UCSD-AML1 (cell line): Measurements from ENCODE around the gene MCHR1.
"Not testable (repeated sequence)": the region's sequence is repeated elsewhere in the genome, so short reads cannot be mapped to it uniquely, and the experiment has no call there.

ENCODE experiments used
- DNase-seq: peaks from one replicate; lab custom pipeline; 2025; ENCODE audit not compliant: unreplicated experiment; lab: John Stamatoyannopoulos, UW

Gene MCHR1

GRCh38 chr22:40687706-40688105, 8.4 kb downstream of the MCHR1 start:
- DNase-seq = no peak

- DNase-seq = no peak
Observed at GRCh38 chr22:40690370-40690769, 11.1 kb downstream of the MCHR1 start.

GRCh38 chr22:40691532-40691931, 12.2 kb downstream of the MCHR1 start:
- DNase-seq = no peak

GRCh38 chr22:40694411-40694810, 15.1 kb downstream of the MCHR1 start:
- DNase-seq = no peak

- no peak for DNase-seq
Observed at GRCh38 chr22:40701274-40701673, 22.0 kb downstream of the MCHR1 start.

- DNase-seq = no peak
Observed at GRCh38 chr22:40703174-40703573, 23.9 kb downstream of the MCHR1 start.

GRCh38 chr22:40703736-40704135, 24.5 kb downstream of the MCHR1 start:
- DNase-seq = no peak

GRCh38 chr22:40705918-40706682, 26.8 kb downstream of the MCHR1 start:
- no peak for DNase-seq

- DNase-seq = no peak
Observed at GRCh38 chr22:40707154-40707553, 27.9 kb downstream of the MCHR1 start.

- DNase-seq = no peak
Observed at GRCh38 chr22:40708177-40708576, 28.9 kb downstream of the MCHR1 start.

- DNase-seq = no peak
Observed at GRCh38 chr22:40709752-40710413, 30.6 kb downstream of the MCHR1 start.

GRCh38 chr22:40712311-40712710, 33.0 kb downstream of the MCHR1 start:
- DNase-seq = no peak

- no peak for DNase-seq
Observed at GRCh38 chr22:40714499-40715337, 35.4 kb downstream of the MCHR1 start.

GRCh38 chr22:40716116-40716515, 36.8 kb downstream of the MCHR1 start:
- DNase-seq = no peak

- DNase-seq = not testable (repeated sequence)
Observed at GRCh38 chr22:40717657-40718056, 38.4 kb downstream of the MCHR1 start.

- no peak for DNase-seq
Observed at GRCh38 chr22:40718250-40719204, 39.2 kb downstream of the MCHR1 start.

- DNase-seq = no peak
Observed at GRCh38 chr22:40719599-40719998, 40.3 kb downstream of the MCHR1 start.

GRCh38 chr22:40720156-40720537, 40.9 kb downstream of the MCHR1 start:
- not testable (repeated sequence) for DNase-seq

GRCh38 chr22:40720538-40721256, 41.4 kb downstream of the MCHR1 start:
- no peak for DNase-seq

- DNase-seq = no peak
Observed at GRCh38 chr22:40721266-40721665, 42.0 kb downstream of the MCHR1 start.
